Activated CD8-positive, alpha-beta memory T cell treated with anti-CD3 and anti-CD28 coated beads, Interleukin-2, amount 50 U/mL, for 4 hours (primary cell): ENCODE measurements around the gene TBC1D19.
"Not testable (repeated sequence)": the region's sequence is repeated elsewhere in the genome, so short reads cannot be mapped to it uniquely, and the experiment has no call there.

ENCODE experiments used
- DNase-seq: peaks from one replicate; pipeline ENCODE4 v3.0.0-alpha.2; 2020

Gene TBC1D19, protein sequence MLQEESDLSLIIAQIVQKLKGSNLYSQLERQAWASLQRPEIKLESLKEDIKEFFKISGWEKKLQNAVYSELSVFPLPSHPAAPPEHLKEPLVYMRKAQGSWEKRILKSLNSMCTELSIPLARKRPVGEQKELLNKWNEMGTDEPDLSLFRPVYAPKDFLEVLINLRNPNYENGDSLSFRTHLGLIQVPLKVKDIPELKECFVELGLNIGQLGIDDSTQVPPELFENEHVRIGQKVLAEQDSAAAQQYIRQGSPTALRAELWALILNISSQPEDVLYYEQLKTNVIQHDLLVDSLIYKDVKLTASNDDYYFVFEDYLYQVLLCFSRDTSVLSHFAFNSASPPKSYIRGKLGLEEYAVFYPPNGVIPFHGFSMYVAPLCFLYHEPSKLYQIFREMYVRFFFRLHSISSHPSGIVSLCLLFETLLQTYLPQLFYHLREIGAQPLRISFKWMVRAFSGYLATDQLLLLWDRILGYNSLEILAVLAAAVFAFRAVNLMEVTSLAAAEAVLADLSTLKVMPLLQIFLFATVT

DNA sequence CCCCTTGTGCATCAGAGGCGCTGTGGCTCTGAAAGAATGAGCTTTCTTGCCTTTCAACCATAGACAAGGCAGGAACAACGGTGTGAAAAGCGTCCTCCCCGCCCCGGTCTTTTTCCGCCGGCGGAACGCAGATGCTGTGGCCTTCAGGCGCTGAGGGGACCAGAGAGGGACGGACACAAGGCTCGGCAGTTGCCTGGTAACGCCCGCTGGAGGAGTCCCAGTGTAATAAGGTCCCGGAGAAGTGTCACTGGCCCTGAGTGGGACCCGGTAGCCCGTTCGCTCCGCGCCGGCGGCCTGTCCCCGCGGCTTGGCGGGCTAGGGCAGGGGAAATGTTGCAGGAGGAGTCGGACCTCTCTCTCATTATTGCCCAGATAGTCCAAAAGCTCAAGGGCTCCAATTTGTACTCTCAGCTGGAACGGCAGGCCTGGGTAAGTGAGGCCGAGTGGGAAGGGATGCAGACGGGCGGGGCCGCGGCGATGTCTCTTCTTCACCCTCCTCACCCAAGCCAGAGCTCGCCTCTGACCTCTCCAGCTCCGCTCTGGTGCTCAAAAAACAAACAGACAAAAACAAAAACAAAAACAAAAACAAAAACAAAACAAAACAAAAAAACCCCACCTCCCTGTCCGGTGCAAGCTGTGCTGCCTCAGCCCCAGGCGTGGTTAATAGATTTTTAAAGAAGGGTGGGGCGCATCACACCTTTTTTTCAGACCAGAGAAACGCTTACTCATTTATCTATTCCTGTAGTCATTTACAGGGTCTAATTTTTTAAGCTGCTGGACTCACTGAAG lies at the start of gene TBC1D19:
TSS of gene TBC1D19 (plus strand) at position 220 of the 788 bp plus-strand sequence. CDS start at position 330, 110 bp downstream.
- peak; percentile 84 for DNase-seq

- no peak for DNase-seq
Measured at GRCh38 chr4:26542991-26543390, 40.9 kb upstream of the TBC1D19 start.

DNA sequence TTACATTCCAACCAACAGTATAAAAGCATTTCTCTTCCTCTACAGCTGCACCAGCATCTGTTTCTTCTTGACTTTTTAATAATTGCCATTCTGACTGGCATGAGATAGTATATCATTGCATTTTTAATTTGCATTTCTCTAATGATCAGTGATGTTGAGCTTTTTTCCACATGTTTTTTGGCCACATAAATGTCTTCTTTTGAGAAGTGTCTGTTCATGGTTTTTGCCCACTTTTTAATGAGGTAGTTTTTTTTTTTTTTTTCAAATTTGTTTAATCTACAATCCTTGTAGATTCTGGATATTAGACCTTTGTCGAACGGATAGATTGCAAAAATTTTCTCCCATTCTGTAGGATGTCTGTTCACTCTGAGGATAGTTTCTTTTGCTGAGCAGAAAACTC lies 39.5 kb upstream of the TBC1D19 start:
- no peak for DNase-seq

- DNase-seq = not testable (repeated sequence)
Measured at GRCh38 chr4:26548379-26548778, 35.5 kb upstream of the TBC1D19 start.

DNA sequence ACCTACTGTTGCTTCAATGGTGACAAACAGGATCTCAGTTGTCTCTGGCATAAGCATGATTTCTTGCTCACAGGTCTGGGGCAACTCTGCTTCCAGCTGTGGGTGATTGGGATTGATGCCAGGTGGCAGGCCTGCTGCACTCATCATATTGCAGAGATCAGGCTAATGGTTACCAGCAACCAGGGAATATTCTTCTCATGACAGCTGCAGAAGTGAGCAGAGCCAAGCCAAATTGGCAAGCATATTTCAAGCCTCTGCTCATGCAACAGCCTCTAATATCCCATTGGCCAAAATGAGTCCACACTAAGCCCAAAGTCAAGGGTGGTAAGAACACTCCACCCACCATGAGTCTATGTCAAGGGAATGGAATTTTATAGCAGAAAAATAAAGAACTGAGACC lies 26.7 kb upstream of the TBC1D19 start:
- DNase-seq = no peak

DNA sequence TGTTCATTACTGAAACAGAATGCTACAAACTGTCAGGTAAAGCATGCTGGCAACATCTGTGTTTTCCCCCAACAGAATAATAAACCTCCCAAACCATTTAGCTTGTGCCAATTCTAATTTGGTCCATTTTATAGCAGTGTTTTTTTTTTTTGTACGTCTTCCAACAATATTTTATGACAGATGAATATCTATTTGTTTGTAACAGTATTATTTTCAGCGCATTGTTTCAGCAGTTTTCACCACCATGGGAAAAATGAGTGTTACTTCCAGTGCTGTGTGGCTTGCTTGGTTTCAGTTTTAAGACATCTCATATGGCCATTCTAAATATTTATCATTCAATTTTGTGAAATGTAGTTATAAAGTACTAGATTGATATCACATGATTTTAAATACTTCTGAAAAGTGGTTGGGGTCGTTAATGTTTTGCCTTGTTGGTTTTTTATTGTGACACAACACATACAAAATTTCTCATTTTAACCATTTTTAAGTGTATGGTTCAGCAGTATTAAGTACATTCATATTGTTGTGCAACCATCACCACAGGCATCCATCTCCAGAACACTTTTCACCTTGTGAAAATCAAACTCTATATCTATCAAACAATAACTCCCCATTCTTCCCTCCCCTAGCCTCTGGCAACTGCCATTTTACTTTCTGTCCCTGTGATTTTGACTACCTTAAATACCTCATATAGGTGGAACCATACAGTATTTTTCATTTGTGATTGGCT lies 25.6 kb upstream of the TBC1D19 start:
- no peak for DNase-seq

GRCh38 chr4:26566133-26566532 lies 17.8 kb upstream of the TBC1D19 start:
- no peak for DNase-seq

DNA sequence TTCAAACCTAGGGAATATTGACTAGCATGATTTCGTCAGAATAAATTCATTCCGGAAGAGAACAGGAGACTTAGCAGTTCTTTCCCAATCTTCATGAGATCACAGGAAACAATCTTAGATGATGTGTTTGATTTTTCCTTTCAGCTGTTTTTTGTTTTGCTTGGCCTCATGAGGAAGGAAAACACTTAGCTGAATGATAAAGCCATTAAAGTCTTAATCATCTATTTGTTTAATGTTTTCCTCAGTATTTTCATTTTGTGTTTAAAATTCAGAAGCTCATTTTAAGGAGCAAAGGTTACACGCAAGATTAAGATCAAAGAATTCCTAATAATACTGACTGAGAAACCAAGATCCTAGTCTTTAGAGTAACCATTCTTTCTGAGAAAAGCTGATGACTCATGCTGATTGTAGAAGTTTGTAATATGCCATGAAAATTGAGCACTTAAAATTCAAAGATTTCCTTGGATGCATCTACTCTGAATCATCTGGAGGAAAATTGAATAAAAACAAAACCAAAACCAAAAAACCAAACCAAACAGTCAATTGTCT lies 15.4 kb upstream of the TBC1D19 start:
- DNase-seq = no peak

- DNase-seq = no peak
Measured at GRCh38 chr4:26570596-26570995, 13.3 kb upstream of the TBC1D19 start.

- DNase-seq = no peak
Measured at GRCh38 chr4:26573389-26573794, 10.5 kb upstream of the TBC1D19 start.

DNA sequence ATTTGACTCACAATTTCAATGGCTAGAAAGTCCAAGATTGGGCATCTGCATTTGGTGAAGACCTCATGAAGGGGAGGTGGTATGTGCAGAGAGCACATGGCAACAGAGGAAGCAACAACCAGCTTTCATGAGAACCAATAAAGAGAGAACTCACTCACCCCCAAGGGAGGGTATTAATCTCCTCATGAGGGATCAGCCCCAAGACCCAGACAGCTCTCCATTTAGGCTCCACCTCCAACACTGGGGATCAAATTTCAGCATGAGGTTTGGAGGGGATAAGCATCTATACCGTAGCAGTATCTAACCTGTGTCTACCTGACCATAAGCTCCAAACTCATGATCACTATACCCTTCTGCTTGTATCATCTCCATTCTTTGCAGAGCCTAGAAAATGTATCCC lies 9.3 kb upstream of the TBC1D19 start:
- DNase-seq = no peak

- no peak for DNase-seq
Measured at GRCh38 chr4:26576231-26576739, 7.6 kb upstream of the TBC1D19 start.

- no peak for DNase-seq
Measured at GRCh38 chr4:26577066-26577465, 6.8 kb upstream of the TBC1D19 start.

DNA sequence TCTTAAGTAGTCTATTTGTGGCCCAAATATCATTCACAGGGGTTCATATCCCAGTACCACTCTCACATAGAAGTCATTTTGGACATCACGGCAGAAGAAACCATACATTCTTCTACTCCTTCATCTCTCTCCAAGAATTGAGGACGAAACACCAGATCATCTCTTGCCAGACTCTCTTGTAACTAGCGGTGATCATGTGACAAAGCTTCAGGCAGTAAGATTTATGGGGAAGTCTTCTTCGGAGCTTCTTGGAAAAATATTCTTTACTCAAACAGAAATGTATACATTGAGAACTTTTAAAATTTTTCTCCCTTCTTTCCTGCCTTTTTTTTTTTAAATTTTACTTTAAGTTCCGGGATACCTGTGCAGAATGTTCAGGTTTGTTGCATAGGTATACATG lies 4.7 kb upstream of the TBC1D19 start:
- no peak for DNase-seq

DNA sequence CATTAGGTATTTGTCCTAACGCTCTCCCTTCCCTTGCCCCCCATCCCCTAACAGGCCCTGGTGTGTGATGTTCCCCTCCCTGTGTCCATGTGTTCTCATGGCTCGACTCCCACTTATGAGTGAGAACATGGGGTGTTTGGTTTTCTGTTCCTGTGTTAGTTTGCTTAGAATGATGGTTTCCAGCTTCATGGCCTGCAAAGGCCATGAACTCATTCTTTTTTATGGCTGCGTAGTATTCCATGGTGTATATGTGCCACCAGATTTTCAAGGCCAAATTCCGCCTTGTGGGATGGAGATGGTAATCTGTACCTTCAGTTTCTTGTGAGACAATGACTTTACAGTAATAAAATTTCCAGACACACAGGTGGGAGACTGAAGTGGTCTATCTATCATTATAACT lies 2.5 kb upstream of the TBC1D19 start:
- DNase-seq = not testable (repeated sequence)

DNA sequence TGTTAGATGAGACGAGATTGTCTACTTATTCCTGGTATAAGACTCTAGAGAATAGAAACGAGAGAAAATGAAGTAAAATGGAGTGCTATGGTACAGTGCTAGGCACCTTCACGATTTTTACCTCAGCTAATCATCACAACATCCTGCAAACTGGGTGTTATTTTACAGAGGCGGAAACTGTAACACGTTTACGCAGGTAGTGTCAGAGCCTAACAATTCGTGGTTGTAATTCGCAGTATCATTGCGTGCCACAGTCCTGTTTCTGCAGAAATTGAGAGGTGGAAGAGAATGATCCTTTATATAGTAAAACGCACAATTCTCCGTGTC lies 383 bp upstream of the TBC1D19 start:
- DNase-seq = no peak

DNA sequence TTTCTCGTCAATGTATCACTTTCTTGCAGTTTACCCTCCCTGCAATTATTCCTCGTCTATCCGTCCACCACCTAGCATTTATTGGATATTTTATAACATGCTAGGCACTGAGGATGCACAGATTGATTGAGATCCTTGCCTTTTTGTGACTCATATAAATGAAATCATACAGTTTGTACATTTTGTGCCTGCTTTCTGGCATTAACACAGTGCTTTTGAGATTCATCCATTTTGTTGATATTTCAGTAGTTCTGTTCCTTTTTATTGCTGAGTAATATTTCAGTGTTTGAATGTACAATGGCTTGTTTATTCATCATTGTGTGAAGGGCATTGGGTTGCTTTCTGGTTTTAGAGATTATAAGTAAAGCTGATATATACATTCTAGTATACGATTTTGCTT lies 841 bp downstream of the TBC1D19 start:
- no peak for DNase-seq

DNA sequence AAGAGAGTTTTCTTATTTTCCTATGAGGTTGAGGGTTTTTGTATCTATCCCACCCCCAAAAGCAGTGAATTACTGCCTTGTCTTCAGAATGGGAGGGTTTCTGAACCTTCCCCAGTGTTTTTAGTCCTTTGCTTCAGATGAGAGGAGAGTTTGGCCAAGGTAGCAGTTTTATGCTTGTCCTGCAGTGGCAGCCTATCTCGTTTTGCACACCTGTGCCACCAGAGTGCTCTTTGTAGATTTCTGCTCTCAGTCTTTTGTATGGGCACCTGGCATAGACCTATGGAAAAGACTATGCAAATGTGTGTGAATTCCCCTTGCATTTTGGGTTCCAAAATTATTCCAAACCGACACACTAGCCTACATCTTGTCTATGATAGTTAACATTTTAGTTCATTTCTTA lies 5.8 kb downstream of the TBC1D19 start:
- no peak for DNase-seq

GRCh38 chr4:26590639-26591038 lies 6.8 kb downstream of the TBC1D19 start:
- no peak for DNase-seq

GRCh38 chr4:26593557-26593956 lies 9.7 kb downstream of the TBC1D19 start:
- DNase-seq = not testable (repeated sequence)

DNA sequence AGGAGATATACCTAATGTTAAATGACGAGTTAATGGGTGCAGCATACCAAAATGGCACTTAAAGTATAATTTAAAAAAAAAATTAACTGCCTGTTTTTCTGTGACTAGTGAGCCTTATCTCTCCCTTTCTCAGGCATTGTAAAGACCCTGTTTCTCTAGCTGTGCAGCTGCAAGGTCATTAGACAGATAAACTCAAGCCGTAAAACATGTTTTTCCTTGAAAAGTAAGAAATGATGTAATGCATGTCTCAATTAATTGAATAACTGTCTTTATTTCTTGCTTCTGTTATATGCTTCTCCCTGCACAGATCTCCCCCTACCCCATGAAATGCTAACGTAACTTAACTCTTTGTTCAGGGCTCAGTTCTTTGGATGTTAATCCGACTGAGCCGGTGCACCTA lies 10.5 kb downstream of the TBC1D19 start:
- no peak for DNase-seq

DNA sequence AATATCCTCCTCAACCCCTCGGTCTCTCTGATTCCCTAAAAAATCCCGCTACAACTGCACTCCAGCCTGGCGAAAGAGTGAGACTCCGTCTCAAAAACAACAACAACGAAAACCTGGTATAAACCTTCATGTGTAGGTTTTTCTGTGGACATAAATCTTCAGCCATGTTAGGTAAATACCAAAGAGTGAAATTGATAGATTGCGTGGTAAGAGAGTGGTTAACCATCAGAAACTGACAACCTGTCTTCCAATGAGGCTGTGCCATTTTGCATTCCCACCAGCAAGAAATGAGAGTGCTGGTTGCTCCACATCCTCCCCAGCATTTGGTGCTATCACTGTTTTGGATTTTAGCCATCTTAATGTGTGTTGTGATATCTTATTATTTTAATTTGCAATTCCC lies 10.9 kb downstream of the TBC1D19 start:
- DNase-seq = no peak

DNA sequence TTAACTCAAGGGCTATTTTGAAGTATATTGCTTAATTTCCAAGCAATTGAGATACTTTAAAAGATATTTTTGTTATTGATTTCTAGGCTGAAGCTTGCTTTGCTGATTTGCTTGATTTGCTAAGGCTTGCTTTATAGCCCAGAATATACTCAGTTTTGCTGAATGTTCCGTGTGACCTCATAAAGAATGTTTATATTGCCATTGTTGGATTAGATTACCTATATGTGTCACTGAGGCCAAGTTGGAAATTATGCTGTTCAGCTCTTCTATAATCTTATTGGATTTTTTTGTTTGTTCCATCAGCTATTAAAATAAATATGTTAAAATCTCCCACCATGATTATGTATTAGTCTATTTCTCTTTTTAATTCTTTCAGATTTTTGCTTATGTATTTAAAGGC lies 13.0 kb downstream of the TBC1D19 start:
- DNase-seq = no peak
